GM12878 (cell line): ENCODE data around the gene TAF6L. TPM values are rescaled to one million over a fixed set of nuclear protein-coding genes. Genes with fewer than 3 reads are reported as not detected.

Experiments
- BACH1 ChIP-seq: fragments of 450-650 bp; IDR thresholded peaks from 2 replicates; pipeline ENCODE4 v1.6.1; 2017; ENCODE audit warnings: mild to moderate bottlenecking, borderline replicate concordance
- CUX1 ChIP-seq: IDR thresholded peaks from 2 replicates; pipeline ENCODE4 v1.6.1; 2012; ENCODE audit warnings: improper control_type of control experiment, low read depth, low read length; ENCODE audit not compliant: insufficient replicate concordance
- ELK1 ChIP-seq: IDR thresholded peaks from 2 replicates; pipeline ENCODE4 v1.6.1; 2012; ENCODE audit warnings: low read depth, low read length, improper control_type of control experiment
- HDAC2 ChIP-seq: fragments of 200-600 bp; sonication (generic); IDR thresholded peaks from 2 replicates; pipeline ENCODE4 v1.6.1; 2017
- IRF4 ChIP-seq: IDR thresholded peaks from 2 replicates; pipeline ENCODE4 v1.6.1; 2011; ENCODE audit warnings: low read depth, low read length
- JUND ChIP-seq: IDR thresholded peaks from 2 replicates; pipeline ENCODE4 v1.6.1; 2012; ENCODE audit warnings: low read depth, mild to moderate bottlenecking, low read length, improper control_type of control experiment, moderate library complexity
- KAT2A ChIP-seq: conservative IDR thresholded peaks from 2 replicates; pipeline ENCODE4 v1.6.1; 2011; ENCODE audit warnings: low read depth, low read length; ENCODE audit not compliant: control insufficient read depth
- LARP7 ChIP-seq: fragments of 450-650 bp; IDR thresholded peaks from 2 replicates; pipeline ENCODE4 v1.6.1; 2017; ENCODE audit warnings: mild to moderate bottlenecking
- MYC ChIP-seq: IDR thresholded peaks from 2 replicates; pipeline ENCODE4 v1.6.1; 2011; ENCODE audit warnings: mild to moderate bottlenecking, low read length, moderate library complexity, inconsistent platforms; ENCODE audit not compliant: insufficient read depth, insufficient replicate concordance, insufficient read length, severe bottlenecking
- NFYA ChIP-seq: IDR thresholded peaks from 2 replicates; pipeline ENCODE4 v1.6.1; 2011; ENCODE audit warnings: low read depth, mild to moderate bottlenecking, low read length, improper control_type of control experiment, borderline replicate concordance
- POLR2AphosphoS5 ChIP-seq: IDR thresholded peaks from 2 replicates; pipeline ENCODE4 v1.6.1; 2011; ENCODE audit warnings: mild to moderate bottlenecking, low read length, inconsistent platforms
- RELA ChIP-seq: fragments of 450-650 bp; IDR thresholded peaks from 2 replicates; pipeline ENCODE4 v1.8.0; 2014; ENCODE audit warnings: borderline replicate concordance; ENCODE audit not compliant: partially characterized antibody
- SP1 ChIP-seq: IDR thresholded peaks from one replicate; pipeline ENCODE4 v1.6.1; 2011; ENCODE audit warnings: low read depth, low read length
- STAT3 ChIP-seq: IDR thresholded peaks from 2 replicates; pipeline ENCODE4 v1.6.1; 2011; ENCODE audit warnings: low read depth, low read length, improper control_type of control experiment
- WRNIP1 ChIP-seq: IDR thresholded peaks from 2 replicates; pipeline ENCODE4 v1.6.1; 2011; ENCODE audit warnings: low read depth, low read length, improper control_type of control experiment, borderline replicate concordance
- YY1 ChIP-seq: IDR thresholded peaks from 2 replicates; pipeline ENCODE4 v1.6.1; 2011; ENCODE audit warnings: low read depth, mild to moderate bottlenecking, low read length
- ZNF207 ChIP-seq: fragments of 450-650 bp; IDR thresholded peaks from 2 replicates; pipeline ENCODE4 v1.6.1; 2014; ENCODE audit warnings: antibody characterized with exemption, mild to moderate bottlenecking, borderline replicate concordance
- ZNF24 ChIP-seq: fragments of 450-650 bp; IDR thresholded peaks from 2 replicates; pipeline ENCODE4 v1.6.1; 2017; ENCODE audit warnings: antibody characterized with exemption, mild to moderate bottlenecking
- polyA plus RNA-seq, 11 experiments: library from polyadenylated mRNA; depleted of rRNA in 4 of 11; unstranded in 6 of 11; stranded (reverse) in 5 of 11; fragments of >200 nt; fragmentation: Nextera tagmentation in 4 of 11; fragmentation: Illumina TruSeq in 1 of 11; extraction: Ambion mirVana in 4 of 11; extraction: Trizol in 1 of 11; gene quantifications; 1 replicate in 1 of 11; 2 replicates in 10 of 11; pipeline versions ENCODE4 v1.2.1 to v1.2.3, GENCODE V29; 2011 to 2016; ENCODE audit warnings: inconsistent platforms in 2 of 11, missing spikeins in 2 of 11, low read depth in 1 of 11
- total RNA-seq, 4 experiments: library from RNA; depleted of rRNA in 3 of 4; stranded (reverse); fragments of >200 nt in 3 of 4; fragmentation: Illumina TruSeq in 1 of 4; extraction: Trizol in 1 of 4; gene quantifications; 2 replicates each; pipeline versions ENCODE4 v1.2.1 to v1.2.3, GENCODE V29; 2013 to 2021

Gene TAF6L
- total and polyA plus RNA-seq, 10 of the 15 experiments (the other 5 are each of a cell fraction or from before 2014, with no cell fraction given), result 0.15 to 35.6 (median 19.0) TPM

GRCh38 chr11:62830904-62831519, 59.8 kb downstream of the TAF6L start (continued):
- peak; percentile 9; the same call in 1 of the 2 replicates for TF ChIP-seq POLR2AphosphoS5
- no peak for TF ChIP-seq RELA
- 0 out of 2 replicates have a peak, but pooled peaks have one; percentile 12 for TF ChIP-seq BACH1
- no peak for TF ChIP-seq IRF4
- TF ChIP-seq SP1, result no peak
- no peak; the same call in 1 of the 2 replicates for TF ChIP-seq LARP7
- TF ChIP-seq NFYA, result no peak
- no peak for TF ChIP-seq KAT2A
- TF ChIP-seq ELK1, result no peak
- no peak for TF ChIP-seq HDAC2
- TF ChIP-seq STAT3, result no peak
- 0 out of 2 replicates have a peak, but pooled peaks have one; percentile 63 for TF ChIP-seq ZNF207
- TF ChIP-seq YY1, result no peak; the same call in 1 of the 2 replicates
- TF ChIP-seq WRNIP1, result no peak
- no peak for TF ChIP-seq CUX1
- no peak for TF ChIP-seq ZNF24
- no peak for TF ChIP-seq MYC
- TF ChIP-seq JUND, result no peak
